Measurements from ENCODE around the gene PCARE.

DNA sequence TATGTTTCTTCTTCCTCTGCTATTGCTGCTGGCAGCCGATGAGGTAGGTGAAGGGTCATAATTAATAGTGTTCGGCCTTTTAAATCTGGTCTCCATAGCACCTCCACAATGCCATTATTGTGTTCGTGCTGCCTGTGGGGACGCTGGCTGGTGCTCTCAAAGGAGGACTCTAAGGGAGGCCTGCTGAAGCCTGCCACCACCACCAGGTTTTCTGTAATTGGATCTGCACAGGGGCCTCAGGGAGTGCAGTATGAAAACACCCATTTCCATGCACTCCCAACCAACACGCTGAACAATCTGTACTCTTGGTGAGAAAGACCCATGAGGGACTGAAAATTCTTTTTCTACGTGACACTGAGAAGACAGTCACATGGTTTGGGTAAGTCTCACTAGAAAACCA lies 23.2 kb upstream of the PCARE start:
- TF ChIP-seq, protein P1, sequence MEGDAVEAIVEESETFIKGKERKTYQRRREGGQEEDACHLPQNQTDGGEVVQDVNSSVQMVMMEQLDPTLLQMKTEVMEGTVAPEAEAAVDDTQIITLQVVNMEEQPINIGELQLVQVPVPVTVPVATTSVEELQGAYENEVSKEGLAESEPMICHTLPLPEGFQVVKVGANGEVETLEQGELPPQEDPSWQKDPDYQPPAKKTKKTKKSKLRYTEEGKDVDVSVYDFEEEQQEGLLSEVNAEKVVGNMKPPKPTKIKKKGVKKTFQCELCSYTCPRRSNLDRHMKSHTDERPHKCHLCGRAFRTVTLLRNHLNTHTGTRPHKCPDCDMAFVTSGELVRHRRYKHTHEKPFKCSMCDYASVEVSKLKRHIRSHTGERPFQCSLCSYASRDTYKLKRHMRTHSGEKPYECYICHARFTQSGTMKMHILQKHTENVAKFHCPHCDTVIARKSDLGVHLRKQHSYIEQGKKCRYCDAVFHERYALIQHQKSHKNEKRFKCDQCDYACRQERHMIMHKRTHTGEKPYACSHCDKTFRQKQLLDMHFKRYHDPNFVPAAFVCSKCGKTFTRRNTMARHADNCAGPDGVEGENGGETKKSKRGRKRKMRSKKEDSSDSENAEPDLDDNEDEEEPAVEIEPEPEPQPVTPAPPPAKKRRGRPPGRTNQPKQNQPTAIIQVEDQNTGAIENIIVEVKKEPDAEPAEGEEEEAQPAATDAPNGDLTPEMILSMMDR (IDR thresholded peaks at IDR 0.05) = no peak
- no peak for TF ChIP-seq POLR2A (IDR thresholded peaks at IDR 0.05)

Data from right lobe of liver (tissue), 4 donors.